Measurements from ENCODE around the gene IFFO2.

- TF ChIP-seq, protein P1, sequence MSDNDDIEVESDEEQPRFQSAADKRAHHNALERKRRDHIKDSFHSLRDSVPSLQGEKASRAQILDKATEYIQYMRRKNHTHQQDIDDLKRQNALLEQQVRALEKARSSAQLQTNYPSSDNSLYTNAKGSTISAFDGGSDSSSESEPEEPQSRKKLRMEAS (IDR thresholded peaks at IDR 0.05), result no peak
- TF ChIP-seq TAF1 (conservative IDR thresholded peaks at IDR 0.05) (no peak), CTCF (IDR thresholded peaks at IDR 0.05; ENCODE audit: low read depth, low read length, missing input control) (no peak), YY1 (IDR thresholded peaks at IDR 0.05) (no peak), FOXA1 (IDR thresholded peaks at IDR 0.05) (no peak), REST (IDR thresholded peaks at IDR 0.05) (no peak), SP1 (IDR thresholded peaks at IDR 0.05) (no peak), RAD21 (IDR thresholded peaks at IDR 0.05) (no peak), JUND (IDR thresholded peaks at IDR 0.05) (no peak), EGR1 (IDR thresholded peaks at IDR 0.05; ENCODE audit: low read depth in 2 of 2) (no peak)
- TF ChIP-seq, protein P2, sequence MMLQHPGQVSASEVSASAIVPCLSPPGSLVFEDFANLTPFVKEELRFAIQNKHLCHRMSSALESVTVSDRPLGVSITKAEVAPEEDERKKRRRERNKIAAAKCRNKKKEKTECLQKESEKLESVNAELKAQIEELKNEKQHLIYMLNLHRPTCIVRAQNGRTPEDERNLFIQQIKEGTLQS (IDR thresholded peaks at IDR 0.05), result no peak
- TF ChIP-seq, protein P3, sequence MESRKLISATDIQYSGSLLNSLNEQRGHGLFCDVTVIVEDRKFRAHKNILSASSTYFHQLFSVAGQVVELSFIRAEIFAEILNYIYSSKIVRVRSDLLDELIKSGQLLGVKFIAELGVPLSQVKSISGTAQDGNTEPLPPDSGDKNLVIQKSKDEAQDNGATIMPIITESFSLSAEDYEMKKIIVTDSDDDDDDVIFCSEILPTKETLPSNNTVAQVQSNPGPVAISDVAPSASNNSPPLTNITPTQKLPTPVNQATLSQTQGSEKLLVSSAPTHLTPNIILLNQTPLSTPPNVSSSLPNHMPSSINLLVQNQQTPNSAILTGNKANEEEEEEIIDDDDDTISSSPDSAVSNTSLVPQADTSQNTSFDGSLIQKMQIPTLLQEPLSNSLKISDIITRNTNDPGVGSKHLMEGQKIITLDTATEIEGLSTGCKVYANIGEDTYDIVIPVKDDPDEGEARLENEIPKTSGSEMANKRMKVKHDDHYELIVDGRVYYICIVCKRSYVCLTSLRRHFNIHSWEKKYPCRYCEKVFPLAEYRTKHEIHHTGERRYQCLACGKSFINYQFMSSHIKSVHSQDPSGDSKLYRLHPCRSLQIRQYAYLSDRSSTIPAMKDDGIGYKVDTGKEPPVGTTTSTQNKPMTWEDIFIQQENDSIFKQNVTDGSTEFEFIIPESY (IDR thresholded peaks at IDR 0.05), result no peak
These were observed 6.6 kb upstream of the IFFO2 start for GRCh38 chr1:18962855-18963737.

Data from liver (tissue), 3 donors.